ENCODE data around the gene MORN5. TPM values are rescaled to one million over a fixed set of nuclear protein-coding genes. Genes with fewer than 3 reads are reported as not detected.

Gene MORN5
- total and polyA plus RNA-seq, 2 donors (not counting 1 experiment from before 2014, with no cell fraction given), result not detected

GRCh38 chr9:122234022-122234748, 74.5 kb downstream of the MORN5 start:
- Histone ChIP-seq H4K20me1 (ENCODE audit: control insufficient read depth, insufficient read depth, low read length, poor library complexity, severe bottlenecking) (no peaks in the 10 kb centered on the region), H3K27me3 (replicated peaks in 1 of 4; ENCODE audit: control extremely low read depth in 1 of 4, control insufficient read depth in 3 of 4, insufficient read depth in 4 of 4, low read length in 3 of 4) (peaks cover 0 to 17% (median 15%) of the 10 kb centered on the region in 4 experiments), H3K4me2 (replicated peaks; ENCODE audit: low read depth, low read length, poor library complexity, severe bottlenecking) (no peak overlapping the region), H3K79me2 (ENCODE audit: control insufficient read depth, insufficient read depth, low read length) (no peaks in the 10 kb centered on the region), H3K27ac (ENCODE audit: low read length in 2 of 2) (no peak overlapping the region), H3K4me3 (ENCODE audit: control extremely low read depth in 1 of 5, extremely low read depth in 1 of 5, insufficient read depth in 1 of 5, low read depth in 2 of 5, low read length in 4 of 5) (no peak overlapping the region), H3K9ac (ENCODE audit: low read length) (no peak overlapping the region), H3K36me3 (replicated peaks in 1 of 2; ENCODE audit: control extremely low read depth in 1 of 2, control insufficient read depth in 1 of 2, extremely low read depth in 1 of 2, insufficient read depth in 2 of 2, low read length in 1 of 2) (no peaks in the 10 kb centered on the region), H2AFZ (ENCODE audit: insufficient read depth, low read depth, low read length, poor library complexity, severe bottlenecking) (no peak overlapping the region), H3K4me1 (ENCODE audit: control insufficient read depth in 2 of 2, insufficient read depth in 2 of 2, low read length in 2 of 2) (peaks cover 0 to 3% of the 10 kb centered on the region in 2 donors), H3K9me3 (ENCODE audit: control extremely low read depth in 1 of 3, control insufficient read depth in 2 of 3, insufficient read depth in 1 of 3, low read length in 2 of 3) (peaks cover 0 to under 1% (median 0%) of the 10 kb centered on the region in 3 donors)
- Mint-ChIP-seq H3K4me3 (no peak overlapping the region), H3K4me1 (no peaks in the 10 kb centered on the region), H3K27ac (no peak overlapping the region), H3K9me3 (ENCODE audit: insufficient read depth) (no peaks in the 10 kb centered on the region), H3K27me3 (peaks cover 3% of the 10 kb centered on the region)
- intact Hi-C loops (cut with micrococcal nuclease), result no loop called here
- no peak for ATAC-seq (ENCODE audit: low read depth)
- 90% methylated on average over 7 of the region's 7 CpGs for WGBS (ENCODE audit: insufficient coverage)
- ChIA-PET POLR2A (no interaction called here), CTCF (no interaction called here)
- DNase-seq, result no peak
- TF ChIP-seq CTCF (IDR thresholded peaks at IDR 0.05) (no peak), EZH2 (IDR thresholded peaks at IDR 0.05; ENCODE audit: borderline replicate concordance, insufficient read depth, low read depth, low read length, poor library complexity, severe bottlenecking) (no peak)

DNA sequence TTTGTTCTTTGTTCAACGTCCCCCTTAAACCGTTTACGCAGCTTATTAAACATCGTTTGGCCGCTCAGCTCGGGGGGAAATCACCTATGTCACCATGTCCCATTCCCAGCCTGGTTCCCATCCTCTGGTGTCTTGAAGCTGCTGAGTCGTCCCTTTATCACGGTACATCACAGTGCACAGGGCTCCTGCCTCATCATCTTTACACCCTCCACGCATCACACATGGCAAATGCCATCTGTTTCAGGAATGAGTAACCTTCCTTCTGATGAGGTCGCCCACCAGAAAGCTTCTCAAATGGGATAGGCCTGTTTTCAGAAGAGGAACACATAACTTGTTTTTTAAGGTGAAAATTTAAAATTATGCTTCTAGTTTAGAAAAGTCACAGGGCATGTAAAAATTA, 77.0 kb downstream of the MORN5 start:
- H3K4me2 ChIP-seq (replicated peaks; ENCODE audit: low read depth, low read length, poor library complexity, severe bottlenecking), result no peak overlapping the region
- H3K4me3 ChIP-seq (ENCODE audit: control extremely low read depth in 1 of 5, extremely low read depth in 1 of 5, insufficient read depth in 1 of 5, low read depth in 2 of 5, low read length in 4 of 5), result no peak overlapping the region
- H3K79me2 ChIP-seq (ENCODE audit: control insufficient read depth, insufficient read depth, low read length), result no peaks in the 10 kb centered on the region
- no peaks in the 10 kb centered on the region for H3K27me3 ChIP-seq (replicated peaks in 1 of 4; ENCODE audit: control extremely low read depth in 1 of 4, control insufficient read depth in 3 of 4, insufficient read depth in 4 of 4, low read length in 3 of 4)
- H3K4me1 Mint-ChIP-seq, result no peaks in the 10 kb centered on the region
- H3K4me1 ChIP-seq (ENCODE audit: control insufficient read depth in 2 of 2, insufficient read depth in 2 of 2, low read length in 2 of 2), result no peaks in the 10 kb centered on the region
- ChIA-PET CTCF (no interaction called here), POLR2A (no interaction called here)
- DNase-seq, result no peak
- intact Hi-C loops (cut with micrococcal nuclease), result no loop called here
- H3K9ac ChIP-seq (ENCODE audit: low read length), result no peak overlapping the region
- H3K27me3 Mint-ChIP-seq, result peaks cover 3% of the 10 kb centered on the region
- TF ChIP-seq EZH2 (IDR thresholded peaks at IDR 0.05; ENCODE audit: borderline replicate concordance, insufficient read depth, low read depth, low read length, poor library complexity, severe bottlenecking) (no peak), CTCF (IDR thresholded peaks at IDR 0.05) (no peak)
- no peak overlapping the region for H2AFZ ChIP-seq (ENCODE audit: insufficient read depth, low read depth, low read length, poor library complexity, severe bottlenecking)
- no peak overlapping the region for H3K27ac ChIP-seq (ENCODE audit: low read length in 2 of 2)
- H4K20me1 ChIP-seq (ENCODE audit: control insufficient read depth, insufficient read depth, low read length, poor library complexity, severe bottlenecking), result no peaks in the 10 kb centered on the region
- H3K9me3 Mint-ChIP-seq (ENCODE audit: insufficient read depth), result no peaks in the 10 kb centered on the region
- no peak for ATAC-seq (ENCODE audit: low read depth)
- H3K27ac Mint-ChIP-seq, result no peak overlapping the region
- peaks cover 9 to 16% of the 10 kb centered on the region in 2 experiments for H3K36me3 ChIP-seq (replicated peaks in 1 of 2; ENCODE audit: control extremely low read depth in 1 of 2, control insufficient read depth in 1 of 2, extremely low read depth in 1 of 2, insufficient read depth in 2 of 2, low read length in 1 of 2)
- 85% methylated on average over 10 of the region's 10 CpGs for WGBS (ENCODE audit: insufficient coverage)
- H3K4me3 Mint-ChIP-seq, result no peak overlapping the region
- H3K9me3 ChIP-seq (ENCODE audit: control extremely low read depth in 1 of 3, control insufficient read depth in 2 of 3, insufficient read depth in 1 of 3, low read length in 2 of 3), result no peaks in the 10 kb centered on the region
